H54 (cell line): ENCODE data around the gene ZSCAN4.

Experiments
- DNase-seq: peaks from one replicate; pipeline ENCODE4 v3.0.0; 2011; ENCODE audit warnings: low spot score, mixed read lengths; ENCODE audit not compliant: insufficient read length
- FAIRE-seq: peaks from 3 replicates; lab custom pipeline; 2011; peaks lifted over from hg19 to GRCh38; lab: Jason Lieb, UNC
- POLR2A ChIP-seq: IDR thresholded peaks from 2 replicates; pipeline ENCODE4 v1.6.1; 2011; ENCODE audit warnings: low read depth, mild to moderate bottlenecking, low read length

Gene ZSCAN4

DNA sequence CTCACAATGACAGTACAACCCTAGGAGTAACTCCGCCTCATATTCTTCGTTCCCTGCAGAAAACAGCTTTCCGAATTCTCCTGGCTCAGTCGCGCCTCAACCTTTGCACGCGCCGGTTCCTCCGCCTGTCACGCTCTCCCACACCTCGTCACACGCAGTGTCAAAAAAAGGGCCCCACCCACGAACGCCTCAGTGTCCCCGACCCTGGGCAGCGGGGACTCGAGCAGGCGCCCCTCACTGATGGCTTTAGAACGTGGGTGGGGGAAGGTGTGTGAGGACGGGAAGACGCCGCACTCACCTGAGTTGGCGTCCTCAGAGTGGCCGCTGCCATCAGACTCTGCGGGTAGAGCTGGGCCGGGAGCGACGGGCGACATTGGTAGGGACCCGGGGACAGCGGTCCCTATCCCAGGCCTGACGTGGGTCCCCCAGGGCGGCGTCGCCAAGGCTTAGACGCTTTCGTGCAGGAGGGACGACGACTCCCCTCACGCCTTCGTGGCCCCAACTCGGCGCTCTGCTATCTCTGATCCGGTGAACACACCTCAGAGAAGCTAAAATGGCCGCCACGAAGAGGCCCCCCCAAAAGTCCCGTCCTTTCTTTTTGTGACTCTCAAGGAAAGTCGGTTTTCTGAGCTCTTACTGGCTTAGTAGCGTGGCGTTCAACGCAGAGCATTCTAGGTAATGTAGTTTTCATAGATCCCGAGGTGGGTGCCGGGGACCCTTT, 40.1 kb downstream of the ZSCAN4 start, which contains the start of gene ZNF154:
TSS of gene ZNF154 (minus strand) at position 564 of the 721 bp plus-strand sequence. CDS start at position 331, 233 bp downstream.
- DNase-seq (no peak), FAIRE-seq (no peak)
- TF ChIP-seq POLR2A, result no peak

GRCh38 chr19:57709616-57710015, 40.9 kb downstream of the ZSCAN4 start:
- TF ChIP-seq POLR2A, result no peak
- FAIRE-seq (no peak), DNase-seq (no peak)

DNA sequence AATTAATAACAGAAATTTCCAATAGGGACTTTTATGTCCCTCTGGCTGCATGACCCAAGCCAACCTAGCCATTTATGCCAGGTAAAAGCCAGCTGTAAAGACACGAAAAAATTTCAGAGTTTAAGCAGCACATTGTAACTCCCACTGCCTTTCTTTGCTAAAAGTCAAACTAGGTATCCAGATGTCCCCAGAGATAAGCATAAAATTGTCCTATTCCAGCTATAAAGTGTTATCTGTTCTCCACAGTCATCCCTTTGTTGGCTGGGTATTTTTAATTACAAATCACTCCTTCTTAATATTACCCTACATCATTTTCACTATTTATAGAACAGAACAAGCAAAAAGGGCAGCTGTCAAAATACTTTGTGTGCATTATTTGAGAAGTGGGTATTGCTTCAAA, 43.5 kb downstream of the ZSCAN4 start:
- TF ChIP-seq POLR2A, result no peak
- DNase-seq, result no peak

GRCh38 chr19:57719424-57719823, 50.7 kb downstream of the ZSCAN4 start:
- DNase-seq, result no peak
- no peak for TF ChIP-seq POLR2A
- no peak for FAIRE-seq

More for the DNA sequence above, 43.5 kb downstream of the ZSCAN4 start:
- FAIRE-seq, result no peak

DNA sequence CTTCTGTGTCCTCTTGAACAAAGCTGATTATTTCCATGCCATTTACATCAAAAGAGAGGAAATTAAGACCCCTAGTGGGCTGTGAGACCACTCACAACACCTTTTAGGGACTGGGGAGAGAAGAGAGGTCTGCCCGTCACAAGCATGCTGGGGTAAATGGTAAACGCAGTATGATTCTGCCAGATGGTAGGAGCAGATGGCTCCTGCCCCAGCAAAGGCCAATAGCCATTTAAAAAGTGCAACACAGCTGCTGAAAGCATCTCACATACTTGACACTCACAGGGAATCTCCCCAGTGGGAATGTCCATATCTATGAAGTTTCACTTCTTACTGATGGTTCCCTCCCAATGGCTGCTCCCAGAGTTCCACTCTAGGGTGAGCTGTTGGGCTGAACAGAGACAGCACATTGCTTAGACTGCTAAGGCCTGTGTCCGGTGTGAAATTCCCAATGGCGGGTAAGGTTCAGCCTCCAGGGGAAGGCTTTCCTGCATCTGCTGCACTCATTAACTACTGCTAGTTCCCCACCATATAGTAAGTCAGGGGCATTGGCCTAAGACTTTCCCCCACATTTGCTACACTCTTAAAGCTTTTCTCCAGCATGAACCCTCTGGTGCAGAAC, 51.3 kb downstream of the ZSCAN4 start:
- DNase-seq (no peak), FAIRE-seq (no peak)
- no peak for TF ChIP-seq POLR2A

GRCh38 chr19:57720878-57721277, 52.1 kb downstream of the ZSCAN4 start:
- FAIRE-seq (no peak), DNase-seq (no peak)
- no peak for TF ChIP-seq POLR2A
